Astrocyte of the hippocampus (primary cell): ENCODE data around the gene CLIP1.
"Not testable (repeated sequence)": the region's sequence is repeated elsewhere in the genome, so short reads cannot be mapped to it uniquely, and the experiment has no call there.

ENCODE experiments used
- DNase-seq: peaks from one replicate; pipeline ENCODE4 v3.0.0; 2011; ENCODE audit warnings: low read depth, low spot score

Gene CLIP1

GRCh38 chr12:122312926-122313325 lies 109.5 kb downstream of the CLIP1 start:
- DNase-seq, result peak; percentile 83

- DNase-seq, result no peak
Observed at GRCh38 chr12:122311696-122312095, 110.8 kb downstream of the CLIP1 start.

- DNase-seq, result no peak
Observed at GRCh38 chr12:122310626-122311333, 111.7 kb downstream of the CLIP1 start.

GRCh38 chr12:122309564-122310121 lies 112.8 kb downstream of the CLIP1 start:
- no peak for DNase-seq

DNA sequence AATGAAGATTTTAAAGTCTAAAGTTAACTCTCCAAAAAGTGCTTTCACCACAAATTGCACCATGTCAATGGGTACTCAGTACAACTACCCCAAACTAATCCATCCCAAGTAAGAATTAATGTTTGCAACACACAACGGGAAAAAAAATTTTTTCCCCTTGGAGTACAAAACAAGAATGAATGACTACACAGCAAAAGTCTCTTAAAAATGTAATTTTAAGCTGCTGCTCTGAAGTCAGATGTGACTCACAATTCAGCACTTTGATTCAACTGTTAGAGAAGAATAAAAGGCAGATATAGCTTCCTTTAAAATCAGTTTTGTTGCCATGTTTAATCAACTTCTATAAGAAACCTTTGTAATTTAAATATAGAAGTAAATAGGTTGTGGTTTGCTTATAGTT lies 113.7 kb downstream of the CLIP1 start:
- peak; percentile 31 for DNase-seq

DNA sequence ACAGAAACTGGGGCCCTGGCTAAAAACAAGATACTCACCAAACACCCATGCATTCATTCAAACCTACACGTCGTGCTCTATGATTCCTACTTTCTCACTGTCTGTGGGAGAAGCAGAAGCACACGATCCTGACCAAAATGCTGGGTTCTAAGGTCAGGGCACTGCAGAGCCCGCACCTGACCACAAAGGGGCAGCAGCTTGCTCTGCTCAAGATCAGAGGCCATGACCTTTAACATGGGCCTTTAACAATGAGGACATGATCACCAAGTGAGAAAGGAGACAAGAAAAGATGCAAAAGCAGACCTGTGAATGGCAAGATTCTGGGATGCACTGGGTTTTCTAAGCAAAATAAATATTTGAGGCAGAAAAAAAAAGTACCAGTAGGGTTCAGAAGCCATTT lies 116.1 kb downstream of the CLIP1 start:
- DNase-seq, result no peak

- DNase-seq, result no peak
Observed at GRCh38 chr12:122304924-122305323, 117.5 kb downstream of the CLIP1 start.

DNA sequence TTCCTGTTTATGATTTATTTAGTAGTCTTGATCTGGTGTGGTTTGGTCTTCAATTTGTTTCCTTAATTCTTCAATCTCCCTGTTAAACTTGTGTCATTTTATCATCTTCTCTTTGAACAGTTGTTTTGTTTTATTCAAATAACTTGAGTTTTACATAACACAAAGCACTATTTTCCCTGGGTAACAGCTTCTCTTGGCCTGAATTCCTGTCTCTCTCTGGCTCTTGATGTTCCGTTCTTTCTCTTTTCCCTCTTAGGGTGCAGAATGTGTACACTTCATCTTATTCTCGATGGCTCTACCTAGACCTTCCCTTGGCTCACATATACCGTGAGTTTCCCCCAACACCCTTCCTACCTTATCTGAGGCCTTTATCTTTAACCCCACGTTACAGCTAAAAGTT lies 119.4 kb downstream of the CLIP1 start:
- DNase-seq, result no peak

DNA sequence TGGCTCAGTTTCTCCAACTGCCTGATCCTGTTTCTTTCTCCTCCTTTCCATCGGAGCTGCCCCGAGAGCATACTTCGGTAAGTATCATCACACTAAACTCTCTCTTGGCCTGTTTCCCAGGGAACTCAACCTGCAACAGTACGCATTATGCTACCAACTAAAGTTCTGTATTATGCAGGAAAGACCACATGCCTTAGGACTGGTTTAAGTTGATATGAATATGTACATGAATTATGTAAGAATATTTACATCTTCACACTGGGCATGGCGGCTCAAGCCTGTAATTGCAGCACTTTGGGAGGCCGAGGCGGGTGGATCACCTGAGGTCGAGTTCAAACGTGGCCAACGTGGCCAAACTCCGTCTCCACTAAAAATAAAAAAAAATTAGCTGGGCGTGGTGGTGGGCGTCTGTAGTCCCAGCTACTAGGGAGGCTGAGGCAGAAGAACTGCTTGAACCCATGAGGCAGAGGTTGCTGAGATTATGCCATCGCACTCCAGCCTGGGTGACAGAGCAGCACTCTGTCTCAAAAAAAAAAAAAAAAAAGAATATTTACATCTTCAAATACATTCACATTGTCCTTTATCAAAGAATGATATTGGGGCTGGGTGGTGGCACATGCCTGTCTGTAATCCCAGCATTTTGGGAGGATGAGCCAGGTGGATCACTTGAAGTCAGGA lies 124.3 kb downstream of the CLIP1 start:
- no peak for DNase-seq

GRCh38 chr12:122297494-122297893 lies 125.0 kb downstream of the CLIP1 start:
- no peak for DNase-seq

DNA sequence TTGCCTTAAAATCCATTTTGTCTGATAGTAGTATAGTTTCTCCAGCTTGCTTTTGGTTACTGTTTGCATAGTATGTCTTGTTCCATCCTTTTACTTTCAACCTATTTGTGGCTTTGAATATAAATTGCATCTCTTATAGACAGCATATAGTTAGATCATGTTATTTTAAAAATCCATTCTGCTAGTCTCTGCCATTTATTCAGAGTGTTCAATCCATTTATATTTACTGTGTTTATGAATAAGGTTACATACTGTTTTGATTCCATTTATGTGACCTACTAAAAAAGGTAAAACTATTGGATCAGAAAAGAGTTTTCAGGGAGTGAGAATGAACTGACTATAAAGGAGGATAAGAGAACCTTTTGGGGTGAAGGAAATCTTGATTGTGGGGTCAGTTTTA lies 126.6 kb downstream of the CLIP1 start:
- no peak for DNase-seq

DNA sequence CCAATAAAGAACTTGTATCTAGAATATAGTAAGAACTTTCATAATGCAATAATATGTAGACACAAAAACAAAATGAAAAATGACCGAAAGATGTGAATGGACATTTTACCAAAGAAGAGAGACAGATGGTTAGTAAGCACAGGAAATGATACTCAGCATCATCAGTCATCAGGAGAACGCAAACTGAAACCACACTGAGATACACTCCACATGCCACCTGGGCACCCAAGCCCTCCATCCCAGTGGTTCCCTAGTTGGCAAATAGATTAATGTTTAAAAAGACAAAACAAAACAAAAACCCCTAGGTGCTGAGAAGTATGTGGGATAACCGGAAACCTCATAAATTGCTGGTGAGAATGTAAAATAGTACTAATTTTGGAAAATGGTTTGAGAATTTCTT lies 129.4 kb downstream of the CLIP1 start:
- DNase-seq, result no peak

DNA sequence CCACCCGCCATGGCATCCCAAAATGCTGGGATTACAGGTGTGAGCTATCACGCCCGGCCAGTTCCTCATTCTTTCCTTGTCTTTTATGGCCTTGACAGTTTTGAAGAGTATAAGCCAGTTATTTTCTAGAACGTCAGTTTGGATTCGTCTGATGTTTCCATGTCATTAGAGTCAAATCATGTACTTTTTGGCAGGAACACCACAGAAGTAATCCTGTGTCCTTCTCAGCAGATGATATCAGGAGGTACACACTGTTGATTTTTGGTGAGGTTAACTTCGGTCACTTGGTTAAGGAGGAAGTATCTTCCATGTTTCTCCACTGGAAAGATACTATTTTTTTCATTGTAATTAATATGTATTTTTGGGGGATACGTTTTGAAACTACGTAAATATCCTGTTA lies 131.0 kb downstream of the CLIP1 start:
- DNase-seq, result no peak

GRCh38 chr12:122283680-122284079 lies 138.8 kb downstream of the CLIP1 start:
- no peak for DNase-seq

- DNase-seq, result peak; percentile 83
Observed at GRCh38 chr12:122282061-122282460, 140.4 kb downstream of the CLIP1 start.

DNA sequence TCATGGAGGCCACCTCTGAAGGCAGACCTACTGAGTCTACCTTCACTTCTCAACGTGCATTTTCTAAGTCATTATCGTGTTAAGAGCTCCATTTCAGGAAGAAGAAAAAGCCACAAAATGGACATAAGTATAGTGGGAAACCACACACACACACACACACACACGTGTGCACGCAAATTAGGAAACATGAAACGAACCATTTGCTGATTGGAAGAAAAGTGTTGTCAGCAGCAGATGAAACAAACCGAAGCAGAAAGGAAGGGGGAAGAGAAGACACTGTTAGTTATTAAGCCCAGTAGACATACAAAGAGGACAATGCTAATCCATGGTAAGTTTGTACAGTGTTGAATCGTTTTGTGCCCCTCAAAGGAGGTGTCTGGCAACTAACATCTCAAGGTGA lies 146.2 kb downstream of the CLIP1 start:
- DNase-seq, result no peak

DNA sequence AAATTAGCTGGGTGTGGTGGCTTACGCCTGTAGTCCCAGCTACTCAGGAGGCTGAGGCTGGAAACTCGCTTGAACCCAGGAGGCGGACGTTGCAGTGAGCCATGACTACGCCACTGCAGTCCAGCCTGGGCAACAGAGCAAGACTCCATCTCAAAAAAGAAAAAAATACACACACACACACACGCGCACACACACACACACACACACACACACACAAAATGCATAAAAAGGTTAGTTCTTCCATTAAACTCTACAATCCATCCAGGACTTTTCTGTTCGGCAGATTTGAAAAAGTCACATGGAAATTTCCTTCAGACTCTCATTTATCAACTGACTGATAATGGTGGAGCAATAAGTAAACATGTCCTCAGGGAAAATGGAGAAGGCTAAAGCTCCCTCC lies 147.0 kb downstream of the CLIP1 start:
- DNase-seq, result no peak

DNA sequence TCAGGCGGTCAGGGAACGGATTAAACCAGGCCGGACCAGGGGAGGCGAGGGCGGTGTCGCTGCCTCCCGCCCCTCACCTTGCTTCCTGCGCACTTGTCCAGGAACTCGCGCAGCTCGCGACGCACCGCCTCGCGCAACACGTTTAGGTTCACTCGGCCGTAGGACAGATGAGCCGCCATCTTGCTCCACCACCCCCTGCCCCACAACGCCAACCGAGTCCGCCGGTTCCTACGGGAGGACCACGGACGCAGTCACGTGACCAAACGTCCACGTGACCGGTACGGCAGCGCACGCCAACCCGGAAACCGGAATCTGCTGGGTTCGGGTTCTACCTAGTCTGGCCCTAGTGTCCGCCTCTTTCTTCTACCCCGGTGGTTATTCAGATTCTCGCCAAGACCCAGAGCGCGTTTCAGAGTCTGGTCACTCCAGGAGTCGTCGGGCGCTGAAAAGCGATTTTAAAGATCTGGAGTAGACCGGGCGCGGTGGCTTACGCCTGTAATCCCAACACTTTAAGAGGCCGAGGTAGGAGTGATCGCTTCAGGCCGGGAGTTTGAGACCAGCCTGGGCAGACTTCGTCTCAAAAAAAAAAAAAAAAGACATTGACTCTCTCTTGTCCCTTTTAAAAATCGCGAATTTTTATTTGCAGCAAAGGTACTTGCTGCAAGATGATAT lies 156.1 kb downstream of the CLIP1 start, which contains the start of gene VPS33A:
VPS33A (minus strand) TSS at position 265 of the 672 bp plus-strand sequence; CDS start at position 179, 86 bp downstream.
- peak; percentile 100 for DNase-seq

DNA sequence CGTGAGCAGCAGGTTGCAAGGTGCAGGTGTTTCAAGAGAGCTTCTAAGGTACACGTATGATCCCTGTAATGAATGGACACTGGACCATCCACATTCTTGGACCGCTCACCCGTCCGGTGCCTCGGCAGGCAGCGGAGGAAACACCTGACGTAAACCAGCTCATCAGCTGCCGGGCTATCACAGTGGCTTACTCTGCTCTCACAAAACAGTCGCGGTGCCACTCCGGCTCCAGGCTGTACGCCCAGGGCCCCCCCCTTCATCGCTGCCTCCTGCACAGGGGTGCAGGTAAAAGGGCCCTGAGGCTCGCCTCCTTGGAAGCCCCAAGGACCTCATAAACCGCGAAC lies 156.6 kb downstream of the CLIP1 start:
- DNase-seq, result no peak

- no peak for DNase-seq
Observed at GRCh38 chr12:122265476-122265875, 157.0 kb downstream of the CLIP1 start.

GRCh38 chr12:122260735-122261134 lies 161.7 kb downstream of the CLIP1 start:
- DNase-seq, result not testable (repeated sequence)

DNA sequence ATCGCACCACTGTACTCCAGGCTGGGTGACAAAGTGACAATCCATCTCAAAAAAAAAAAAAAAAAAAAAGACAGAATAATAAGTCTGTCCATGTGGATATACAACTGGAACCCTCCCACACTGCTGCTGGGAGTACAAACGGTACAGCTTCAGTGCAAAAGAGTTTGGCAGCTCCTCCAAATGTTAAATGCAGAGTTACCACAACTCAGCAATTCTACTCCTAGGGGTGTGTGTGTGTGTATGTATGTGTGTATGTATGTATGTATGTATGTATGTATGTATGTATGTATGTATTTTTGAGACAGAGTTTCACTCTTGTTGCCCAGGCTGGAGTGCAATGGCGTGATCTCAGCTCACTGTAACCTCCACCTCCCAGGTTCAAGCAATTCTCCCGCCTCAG lies 163.5 kb downstream of the CLIP1 start:
- DNase-seq, result not testable (repeated sequence)
